ENCODE results near the gene GPN3. TPM values are rescaled to one million over a fixed set of nuclear protein-coding genes. Genes with fewer than 3 reads are reported as not detected.

GPN3 gene
- polyA plus RNA-seq, 1 donor from 2014 or later: 23.8 TPM

- Histone ChIP-seq H3K4me3 (ENCODE audit: low read length) (no peak overlapping the region), H3K9me2 (ENCODE audit: insufficient read depth, low read length) (no peaks in the 10 kb centered on the region), H3K4me2 (ENCODE audit: low read length) (no peak overlapping the region), H3K27ac (ENCODE audit: low read length) (no peak overlapping the region), H3K9me3 (ENCODE audit: low read length) (no peaks in the 10 kb centered on the region), H3K36me3 (ENCODE audit: insufficient read depth, low read length) (no peaks in the 10 kb centered on the region), H3K79me2 (replicated peaks; ENCODE audit: insufficient read depth, low read length) (peaks cover 14% of the 10 kb centered on the region), H2AFZ (ENCODE audit: low read depth, low read length) (no peak overlapping the region), H3K9ac (ENCODE audit: low read length) (no peak overlapping the region), H3K27me3 (ENCODE audit: insufficient read depth, low read depth, low read length) (no peaks in the 10 kb centered on the region), H3F3A (ENCODE audit: insufficient read depth, low read length, poor library complexity, severe bottlenecking) (peaks cover 4% of the 10 kb centered on the region), H4K20me1 (ENCODE audit: insufficient read depth) (no peaks in the 10 kb centered on the region)
- TF ChIP-seq REST (IDR thresholded peaks at IDR 0.05; ENCODE audit: borderline replicate concordance) (no peak), EZH2 (IDR thresholded peaks at IDR 0.05; ENCODE audit: borderline replicate concordance, insufficient read depth, low read length, poor library complexity, severe bottlenecking) (no peak), SMC3 (conservative IDR thresholded peaks at IDR 0.05; ENCODE audit: poor library complexity) (no peak), TAF1 (IDR thresholded peaks at IDR 0.05; ENCODE audit: low read depth) (no peak), EP300 (conservative IDR thresholded peaks at IDR 0.05; ENCODE audit: poor library complexity, severe bottlenecking) (no peak), CTCF (IDR thresholded peaks at IDR 0.05; ENCODE audit: poor library complexity, severe bottlenecking) (no peak), RAD21 (conservative IDR thresholded peaks at IDR 0.05) (no peak), MXI1 (conservative IDR thresholded peaks at IDR 0.05; ENCODE audit: poor library complexity, severe bottlenecking) (no peak), POLR2AphosphoS5 (IDR thresholded peaks at IDR 0.05) (no peak)
Observed at GRCh38 chr12:110505332-110505731, 37.3 kb upstream of the GPN3 start.

DNA sequence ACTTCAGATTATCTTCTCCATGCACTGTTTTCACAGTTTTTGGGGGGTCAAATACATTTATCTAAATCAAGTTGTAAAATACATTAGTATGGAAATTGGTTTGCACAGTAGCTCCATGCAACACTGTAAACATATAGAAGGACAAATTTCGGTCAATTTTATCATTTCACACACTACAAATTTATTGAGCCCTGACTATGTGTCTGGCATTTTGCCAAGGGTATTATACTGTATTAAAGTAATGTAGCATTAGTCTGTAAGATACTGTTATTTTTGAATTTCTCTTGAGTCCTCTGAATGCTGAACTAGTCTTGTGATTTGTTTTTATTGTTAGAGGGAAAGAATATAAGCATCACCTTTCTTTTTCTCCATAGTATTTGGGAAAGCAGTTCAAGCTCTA is 35.4 kb upstream of the GPN3 start:
- Histone ChIP-seq H3K27ac (ENCODE audit: low read length) (no peak overlapping the region), H3K79me2 (replicated peaks; ENCODE audit: insufficient read depth, low read length) (peaks cover 26% of the 10 kb centered on the region), H3K9me3 (ENCODE audit: low read length) (no peaks in the 10 kb centered on the region), H3K9ac (ENCODE audit: low read length) (no peak overlapping the region), H3K36me3 (ENCODE audit: insufficient read depth, low read length) (no peaks in the 10 kb centered on the region), H3K4me3 (ENCODE audit: low read length) (no peak overlapping the region), H2AFZ (ENCODE audit: low read depth, low read length) (no peak overlapping the region), H3K9me2 (ENCODE audit: insufficient read depth, low read length) (no peaks in the 10 kb centered on the region), H3F3A (ENCODE audit: insufficient read depth, low read length, poor library complexity, severe bottlenecking) (peaks cover 4% of the 10 kb centered on the region), H3K27me3 (ENCODE audit: insufficient read depth, low read depth, low read length) (no peaks in the 10 kb centered on the region), H3K4me2 (ENCODE audit: low read length) (no peak overlapping the region), H4K20me1 (ENCODE audit: insufficient read depth) (no peaks in the 10 kb centered on the region)
- TF ChIP-seq POLR2AphosphoS5 (IDR thresholded peaks at IDR 0.05) (no peak), EP300 (conservative IDR thresholded peaks at IDR 0.05; ENCODE audit: poor library complexity, severe bottlenecking) (no peak), SMC3 (conservative IDR thresholded peaks at IDR 0.05; ENCODE audit: poor library complexity) (no peak), MXI1 (conservative IDR thresholded peaks at IDR 0.05; ENCODE audit: poor library complexity, severe bottlenecking) (no peak), TAF1 (IDR thresholded peaks at IDR 0.05; ENCODE audit: low read depth) (no peak), EZH2 (IDR thresholded peaks at IDR 0.05; ENCODE audit: borderline replicate concordance, insufficient read depth, low read length, poor library complexity, severe bottlenecking) (no peak), REST (IDR thresholded peaks at IDR 0.05; ENCODE audit: borderline replicate concordance) (no peak), CTCF (IDR thresholded peaks at IDR 0.05; ENCODE audit: poor library complexity, severe bottlenecking) (no peak), RAD21 (conservative IDR thresholded peaks at IDR 0.05) (no peak)

Data from neural cell (in vitro differentiated cells).